ENCODE data around the gene TOPBP1. TPM values are rescaled to one million over a fixed set of nuclear protein-coding genes. Genes with fewer than 3 reads are reported as not detected.

The TOPBP1 gene
- total and polyA plus RNA-seq, 2 donors (not counting 3 experiments of a cell fraction or from before 2014, with no cell fraction given) = 23.3 to 42.2 TPM

DNA sequence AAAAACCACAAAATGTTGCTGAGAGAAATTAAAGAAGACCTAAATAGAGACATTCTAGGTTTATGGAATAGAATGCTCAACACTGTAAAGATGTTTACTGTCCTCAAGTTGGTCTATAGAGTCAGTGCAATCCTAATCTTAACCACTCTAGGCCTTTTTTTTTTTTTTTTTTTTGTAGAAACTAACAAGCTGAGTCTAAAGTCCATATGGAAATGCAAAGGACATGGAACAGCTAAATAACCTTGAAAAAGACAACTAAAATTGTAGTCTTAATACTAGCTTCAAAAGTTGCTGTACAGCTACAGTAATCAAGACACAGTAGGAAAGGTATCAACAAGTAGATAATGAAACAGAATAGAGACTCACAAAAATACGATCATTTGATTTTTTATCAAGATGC is 55.4 kb downstream of the TOPBP1 start:
- TF ChIP-seq FOS (IDR thresholded peaks at IDR 0.05; ENCODE audit: borderline replicate concordance, insufficient read depth, low read length) = no peak
- TF ChIP-seq MYC (IDR thresholded peaks at IDR 0.05; ENCODE audit: low read depth, low read length) = no peak
- no peak for TF ChIP-seq POLR2AphosphoS5 (IDR thresholded peaks at IDR 0.05; ENCODE audit: insufficient read depth, low read depth, low read length)
- TF ChIP-seq JUN (IDR thresholded peaks at IDR 0.05; ENCODE audit: borderline replicate concordance, insufficient read depth, insufficient read length, low read depth) = no peak
- TF ChIP-seq GATA2 (IDR thresholded peaks at IDR 0.05; ENCODE audit: insufficient read depth, insufficient read length, low read depth, low read length) = no peak
- no peak for TF ChIP-seq POLR2A (IDR thresholded peaks at IDR 0.05; ENCODE audit: low read depth, low read length)
- TF ChIP-seq, protein P1, sequence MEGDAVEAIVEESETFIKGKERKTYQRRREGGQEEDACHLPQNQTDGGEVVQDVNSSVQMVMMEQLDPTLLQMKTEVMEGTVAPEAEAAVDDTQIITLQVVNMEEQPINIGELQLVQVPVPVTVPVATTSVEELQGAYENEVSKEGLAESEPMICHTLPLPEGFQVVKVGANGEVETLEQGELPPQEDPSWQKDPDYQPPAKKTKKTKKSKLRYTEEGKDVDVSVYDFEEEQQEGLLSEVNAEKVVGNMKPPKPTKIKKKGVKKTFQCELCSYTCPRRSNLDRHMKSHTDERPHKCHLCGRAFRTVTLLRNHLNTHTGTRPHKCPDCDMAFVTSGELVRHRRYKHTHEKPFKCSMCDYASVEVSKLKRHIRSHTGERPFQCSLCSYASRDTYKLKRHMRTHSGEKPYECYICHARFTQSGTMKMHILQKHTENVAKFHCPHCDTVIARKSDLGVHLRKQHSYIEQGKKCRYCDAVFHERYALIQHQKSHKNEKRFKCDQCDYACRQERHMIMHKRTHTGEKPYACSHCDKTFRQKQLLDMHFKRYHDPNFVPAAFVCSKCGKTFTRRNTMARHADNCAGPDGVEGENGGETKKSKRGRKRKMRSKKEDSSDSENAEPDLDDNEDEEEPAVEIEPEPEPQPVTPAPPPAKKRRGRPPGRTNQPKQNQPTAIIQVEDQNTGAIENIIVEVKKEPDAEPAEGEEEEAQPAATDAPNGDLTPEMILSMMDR (IDR thresholded peaks at IDR 0.05; ENCODE audit: extremely low read depth in 1 of 2, insufficient read depth in 1 of 2, low read depth in 1 of 2, low read length in 2 of 2) = no peak
- TF ChIP-seq, protein P2, sequence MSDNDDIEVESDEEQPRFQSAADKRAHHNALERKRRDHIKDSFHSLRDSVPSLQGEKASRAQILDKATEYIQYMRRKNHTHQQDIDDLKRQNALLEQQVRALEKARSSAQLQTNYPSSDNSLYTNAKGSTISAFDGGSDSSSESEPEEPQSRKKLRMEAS (IDR thresholded peaks at IDR 0.05; ENCODE audit: insufficient read depth, insufficient read length) = no peak
- TF ChIP-seq EZH2 (IDR thresholded peaks at IDR 0.05; ENCODE audit: borderline replicate concordance, low read depth, low read length, severe bottlenecking) = no peak
- no peaks in the 10 kb centered on the region for H3K27me3 ChIP-seq (ENCODE audit: control insufficient read depth in 2 of 2, insufficient read depth in 2 of 2, low read length in 2 of 2)
- no peak overlapping the region for H2AFZ ChIP-seq (ENCODE audit: low read depth, low read length)
- no TSS peak for BruUV-seq (replicated peaks)
- ChIA-PET CTCF (interaction anchor here (0.7 to 1.0 kb wide), 2 partner anchors 9 to 11 kb away, joined by 3 to 5 read pairs; no protein-coding TSS in a partner anchor), POLR2A (no interaction called here)
- no peak for FAIRE-seq
- dilution Hi-C loops (cut with MboI; ENCODE audit: extremely low pct_ligation_motif_present, low sequenced_read_pairs) = no loop called here
- no peaks in the 10 kb centered on the region for H3K9me3 ChIP-seq (replicated peaks; ENCODE audit: control insufficient read depth, insufficient read depth, low read length)
- no peak overlapping the region for H3K4me3 ChIP-seq (replicated peaks in 1 of 3; ENCODE audit: insufficient read depth in 1 of 3, low read depth in 1 of 3, low read length in 3 of 3)
- H3K36me3 ChIP-seq (ENCODE audit: control insufficient read depth in 2 of 2, extremely low read depth in 1 of 2, insufficient read depth in 2 of 2, low read length in 2 of 2) = peaks cover 8 to 10% of the 10 kb centered on the region in 2 experiments
- H3K9ac ChIP-seq (replicated peaks; ENCODE audit: extremely low read depth, insufficient read depth, low read length) = no peak overlapping the region
- intact Hi-C loops (cut with micrococcal nuclease) = no loop called here
- H3K9me1 ChIP-seq (replicated peaks; ENCODE audit: control insufficient read depth, extremely low read depth, insufficient read depth, low read length) = no peaks in the 10 kb centered on the region
- H3K27ac ChIP-seq (ENCODE audit: insufficient read depth, low read depth, low read length) = no peak overlapping the region
- H4K20me1 ChIP-seq (replicated peaks; ENCODE audit: control insufficient read depth, extremely low read depth, insufficient read depth, low read length) = no peaks in the 10 kb centered on the region
- no peak for DNase-seq (ENCODE audit: low read depth, low spot score)
- H3K4me2 ChIP-seq (ENCODE audit: insufficient read depth, low read length) = no peak overlapping the region
- H3K79me2 ChIP-seq (ENCODE audit: control insufficient read depth, insufficient read depth, low read length) = no peaks in the 10 kb centered on the region
- H3K4me1 ChIP-seq (ENCODE audit: control insufficient read depth, extremely low read depth, insufficient read depth, low read length) = no peaks in the 10 kb centered on the region
